SK-N-SH (cell line): ENCODE measurements around the gene GFPT2. TPM values are rescaled to one million over a fixed set of nuclear protein-coding genes. Genes with fewer than 3 reads are reported as not detected.

ENCODE experiments used
- CTCF ChIA-PET: fragments of 300-600, 350-600 bp; formaldehyde crosslinking; extraction: SDS; loops from one replicate; lab custom pipeline; 2021; lab: Yijun Ruan, JAX
- POLR2A ChIA-PET: fragments of 350-600 bp; sonication (Branson Sonifier 250); formaldehyde crosslinking; extraction: SDS; loops from one replicate; lab custom pipeline; 2020; ENCODE audit warnings: antibody characterized with exemption, inconsistent platforms; lab: Yijun Ruan, JAX
- DNase-seq: peaks from one replicate; pipeline ENCODE4 v3.0.0; 2012
- H2AFZ ChIP-seq: fragments of 200-600 bp; sonication (generic); 2 replicates; pipeline ENCODE4 v1.8.1; 2016; ENCODE audit warnings: antibody characterized with exemption, mild to moderate bottlenecking, low read depth
- H3F3A ChIP-seq: fragments of 200-600 bp; sonication (generic); replicated peaks from 2 replicates; pipeline ENCODE3; 2016; ENCODE audit warnings: antibody characterized with exemption, mild to moderate bottlenecking; ENCODE audit not compliant: insufficient read depth
- H3K27ac ChIP-seq, 2 experiments: fragments of 200-500 bp in 1 of 2; fragments of 200-600 bp in 1 of 2; sonication (Bioruptor generic) in 1 of 2; sonication (generic), shearing (Covaris generic) in 1 of 2; 2 replicates each; pipeline versions ENCODE4 v1.5.1 to v1.6.1; 2014 to 2016; ENCODE audit warnings: low read depth in 2 of 2, inconsistent platforms in 1 of 2, low read length in 1 of 2, mild to moderate bottlenecking in 1 of 2, mixed read lengths in 1 of 2
- H3K27me3 ChIP-seq: fragments of 200-600 bp; sonication (generic), shearing (Covaris generic); 2 replicates; pipeline ENCODE4 v1.6.1; 2016; ENCODE audit warnings: mixed run types; ENCODE audit not compliant: insufficient read depth
- H3K36me3 ChIP-seq, 2 experiments: fragments of 200-500 bp in 1 of 2; fragments of 200-600 bp in 1 of 2; sonication (Bioruptor generic) in 1 of 2; sonication (generic) in 1 of 2; replicated peaks in 1 of 2; 2 replicates each; pipeline versions ENCODE3 to v1.5.1; 2014 to 2016; ENCODE audit warnings: low read length in 1 of 2, mild to moderate bottlenecking in 1 of 2; ENCODE audit not compliant: insufficient read depth in 2 of 2, control insufficient read depth in 1 of 2
- H3K4me1 ChIP-seq, 2 experiments: fragments of 200-500 bp in 1 of 2; fragments of 200-600 bp in 1 of 2; sonication (Bioruptor generic) in 1 of 2; sonication (generic), shearing (Covaris generic) in 1 of 2; 2 replicates each; pipeline versions ENCODE4 v1.5.1 to v1.6.1; 2014 to 2016; ENCODE audit warnings: low read depth in 1 of 2, low read length in 1 of 2, mixed run types in 1 of 2; ENCODE audit not compliant: insufficient read depth in 2 of 2, control insufficient read depth in 1 of 2
- H3K4me2 ChIP-seq: fragments of 200-600 bp; sonication (generic), shearing (Covaris generic); 2 replicates; pipeline ENCODE4 v1.6.1; 2017; ENCODE audit warnings: mixed run types
- H3K4me3 ChIP-seq, 2 experiments: fragments of 200-500 bp in 1 of 2; fragments of 200-600 bp in 1 of 2; sonication (Bioruptor generic) in 1 of 2; sonication (generic), shearing (Covaris generic) in 1 of 2; 2 replicates each; pipeline versions ENCODE4 v1.5.1 to v1.8.1; 2014 to 2016; ENCODE audit warnings: low read depth in 2 of 2, inconsistent platforms in 1 of 2, low read length in 1 of 2, mild to moderate bottlenecking in 1 of 2, mixed read lengths in 1 of 2, moderate library complexity in 1 of 2
- H3K79me2 ChIP-seq: fragments of 200-600 bp; sonication (generic); 2 replicates; pipeline ENCODE4 v1.8.1; 2017; ENCODE audit warnings: mild to moderate bottlenecking; ENCODE audit not compliant: insufficient read depth
- H3K9ac ChIP-seq: fragments of 200-600 bp; sonication (generic); 2 replicates; pipeline ENCODE4 v1.6.1; 2017; ENCODE audit warnings: mixed run types
- H3K9me2 ChIP-seq: fragments of 200-600 bp; sonication (generic); 2 replicates; pipeline ENCODE4 v1.6.1; 2017; ENCODE audit warnings: mixed run types
- H3K9me3 ChIP-seq: fragments of 200-600 bp; sonication (generic); 2 replicates; pipeline ENCODE4 v1.6.1; 2017; ENCODE audit warnings: mixed run types, mild to moderate bottlenecking, moderate library complexity
- H4K20me1 ChIP-seq: fragments of 200-600 bp; sonication (generic); 2 replicates; pipeline ENCODE4 v1.6.1; 2017; ENCODE audit warnings: mild to moderate bottlenecking, mixed run types; ENCODE audit not compliant: insufficient read depth
- CHD2 ChIP-seq: fragments of 150-350 bp; IDR thresholded peaks from 2 replicates; pipeline ENCODE4 v1.6.1; 2018; ENCODE audit warnings: low read length; ENCODE audit not compliant: partially characterized antibody
- ELF1 ChIP-seq: IDR thresholded peaks from 2 replicates; pipeline ENCODE4 v1.4.0; 2012
- FOXJ3 ChIP-seq: sonication (generic); formaldehyde crosslinking; IDR thresholded peaks from 2 replicates; pipeline ENCODE4 v1.5.1; 2020; ENCODE audit warnings: mild to moderate bottlenecking, missing genetic modification reagents
- GATA2 ChIP-seq: sonication (generic); formaldehyde crosslinking; IDR thresholded peaks from 2 replicates; pipeline ENCODE4 v1.5.0; 2020; ENCODE audit warnings: mild to moderate bottlenecking, missing genetic modification reagents
- MEF2A ChIP-seq: IDR thresholded peaks from 2 replicates; pipeline ENCODE4 v1.4.0; 2012; ENCODE audit warnings: low read depth, borderline replicate concordance
- NRF1 ChIP-seq: IDR thresholded peaks from 2 replicates; pipeline ENCODE4 v1.6.1; 2012; ENCODE audit warnings: low read depth, mild to moderate bottlenecking, low read length
- POLR2AphosphoS5 ChIP-seq: IDR thresholded peaks from 2 replicates; pipeline ENCODE4 v1.6.1; 2012; ENCODE audit warnings: low read depth, low read length
- RCOR1 ChIP-seq: fragments of 150-350 bp; IDR thresholded peaks from 2 replicates; pipeline ENCODE4 v1.6.1; 2017; ENCODE audit warnings: antibody characterized with exemption, low read length
- REST ChIP-seq: IDR thresholded peaks from 2 replicates; pipeline ENCODE4 v1.6.1; 2012; ENCODE audit warnings: mild to moderate bottlenecking, low read depth, low read length, moderate library complexity
- TAF1 ChIP-seq: IDR thresholded peaks from 2 replicates; pipeline ENCODE4 v1.6.1; 2012; ENCODE audit warnings: low read depth, mild to moderate bottlenecking, low read length, moderate library complexity, borderline replicate concordance
- YY1 ChIP-seq: IDR thresholded peaks from 2 replicates; pipeline ENCODE4 v1.4.0; 2012; ENCODE audit warnings: low read depth, mild to moderate bottlenecking
- WGBS: methylation state at CpG from one replicate; pipeline ENCODE4 v1.1.6; 2017; ENCODE audit warnings: low lambda C conversion rate; 5-methylcytosine and 5-hydroxymethylcytosine counted together
- polyA plus RNA-seq, 3 experiments: library from polyadenylated mRNA; depleted of rRNA; stranded (reverse); fragments of >200 nt; gene quantifications; 2 replicates each; pipeline ENCODE4 v1.2.3, GENCODE V29; 2012
- TF ChIP-seq, protein P1 (sequence below): fragments of 150-350 bp; IDR thresholded peaks from 2 replicates; pipeline ENCODE4 v1.6.1; 2016; ENCODE audit warnings: mild to moderate bottlenecking, low read depth, low read length
- TF ChIP-seq, protein P2 (sequence below): IDR thresholded peaks from 2 replicates; pipeline ENCODE4 v1.4.0; 2012; ENCODE audit warnings: low read depth
- TF ChIP-seq, protein P3 (sequence below): IDR thresholded peaks from 2 replicates; pipeline ENCODE4 v1.4.0; 2012; ENCODE audit warnings: low read depth, borderline replicate concordance
- TF ChIP-seq, protein P4 (sequence below): fragments of 150-350 bp; IDR thresholded peaks from 2 replicates; pipeline ENCODE4 v1.6.1; 2017; ENCODE audit warnings: antibody characterized with exemption, low read length, low read depth, borderline replicate concordance
- TF ChIP-seq, protein P5 (sequence below): fragments of 200-600 bp; sonication (generic); IDR thresholded peaks from 2 replicates; pipeline ENCODE4 v1.6.1; 2017; ENCODE audit warnings: antibody characterized with exemption, mild to moderate bottlenecking, moderate library complexity

GFPT2 gene
- polyA plus RNA-seq, 1 of the 3 experiments (the other 2 are of a cell fraction), result 8.1 TPM

- POLR2A ChIA-PET, result no interaction called here
- H3F3A ChIP-seq, result no peaks in the 10 kb centered on the region
- TF ChIP-seq REST (no peak), YY1 (no peak), GATA2 (CRISPR knock-in tag) (no peak), POLR2AphosphoS5 (no peak), CHD2 (no peak), RCOR1 (no peak), TAF1 (no peak), FOXJ3 (CRISPR knock-in tag) (no peak), MEF2A (no peak), ELF1 (no peak), NRF1 (no peak)
- TF ChIP-seq, protein P1, sequence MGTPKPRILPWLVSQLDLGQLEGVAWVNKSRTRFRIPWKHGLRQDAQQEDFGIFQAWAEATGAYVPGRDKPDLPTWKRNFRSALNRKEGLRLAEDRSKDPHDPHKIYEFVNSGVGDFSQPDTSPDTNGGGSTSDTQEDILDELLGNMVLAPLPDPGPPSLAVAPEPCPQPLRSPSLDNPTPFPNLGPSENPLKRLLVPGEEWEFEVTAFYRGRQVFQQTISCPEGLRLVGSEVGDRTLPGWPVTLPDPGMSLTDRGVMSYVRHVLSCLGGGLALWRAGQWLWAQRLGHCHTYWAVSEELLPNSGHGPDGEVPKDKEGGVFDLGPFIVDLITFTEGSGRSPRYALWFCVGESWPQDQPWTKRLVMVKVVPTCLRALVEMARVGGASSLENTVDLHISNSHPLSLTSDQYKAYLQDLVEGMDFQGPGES, result no peak
- TF ChIP-seq, protein P2, sequence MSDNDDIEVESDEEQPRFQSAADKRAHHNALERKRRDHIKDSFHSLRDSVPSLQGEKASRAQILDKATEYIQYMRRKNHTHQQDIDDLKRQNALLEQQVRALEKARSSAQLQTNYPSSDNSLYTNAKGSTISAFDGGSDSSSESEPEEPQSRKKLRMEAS, result no peak
- TF ChIP-seq, protein P3, sequence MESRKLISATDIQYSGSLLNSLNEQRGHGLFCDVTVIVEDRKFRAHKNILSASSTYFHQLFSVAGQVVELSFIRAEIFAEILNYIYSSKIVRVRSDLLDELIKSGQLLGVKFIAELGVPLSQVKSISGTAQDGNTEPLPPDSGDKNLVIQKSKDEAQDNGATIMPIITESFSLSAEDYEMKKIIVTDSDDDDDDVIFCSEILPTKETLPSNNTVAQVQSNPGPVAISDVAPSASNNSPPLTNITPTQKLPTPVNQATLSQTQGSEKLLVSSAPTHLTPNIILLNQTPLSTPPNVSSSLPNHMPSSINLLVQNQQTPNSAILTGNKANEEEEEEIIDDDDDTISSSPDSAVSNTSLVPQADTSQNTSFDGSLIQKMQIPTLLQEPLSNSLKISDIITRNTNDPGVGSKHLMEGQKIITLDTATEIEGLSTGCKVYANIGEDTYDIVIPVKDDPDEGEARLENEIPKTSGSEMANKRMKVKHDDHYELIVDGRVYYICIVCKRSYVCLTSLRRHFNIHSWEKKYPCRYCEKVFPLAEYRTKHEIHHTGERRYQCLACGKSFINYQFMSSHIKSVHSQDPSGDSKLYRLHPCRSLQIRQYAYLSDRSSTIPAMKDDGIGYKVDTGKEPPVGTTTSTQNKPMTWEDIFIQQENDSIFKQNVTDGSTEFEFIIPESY, result no peak
- TF ChIP-seq, protein P4, sequence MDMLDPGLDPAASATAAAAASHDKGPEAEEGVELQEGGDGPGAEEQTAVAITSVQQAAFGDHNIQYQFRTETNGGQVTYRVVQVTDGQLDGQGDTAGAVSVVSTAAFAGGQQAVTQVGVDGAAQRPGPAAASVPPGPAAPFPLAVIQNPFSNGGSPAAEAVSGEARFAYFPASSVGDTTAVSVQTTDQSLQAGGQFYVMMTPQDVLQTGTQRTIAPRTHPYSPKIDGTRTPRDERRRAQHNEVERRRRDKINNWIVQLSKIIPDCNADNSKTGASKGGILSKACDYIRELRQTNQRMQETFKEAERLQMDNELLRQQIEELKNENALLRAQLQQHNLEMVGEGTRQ, result no peak
- TF ChIP-seq, protein P5, sequence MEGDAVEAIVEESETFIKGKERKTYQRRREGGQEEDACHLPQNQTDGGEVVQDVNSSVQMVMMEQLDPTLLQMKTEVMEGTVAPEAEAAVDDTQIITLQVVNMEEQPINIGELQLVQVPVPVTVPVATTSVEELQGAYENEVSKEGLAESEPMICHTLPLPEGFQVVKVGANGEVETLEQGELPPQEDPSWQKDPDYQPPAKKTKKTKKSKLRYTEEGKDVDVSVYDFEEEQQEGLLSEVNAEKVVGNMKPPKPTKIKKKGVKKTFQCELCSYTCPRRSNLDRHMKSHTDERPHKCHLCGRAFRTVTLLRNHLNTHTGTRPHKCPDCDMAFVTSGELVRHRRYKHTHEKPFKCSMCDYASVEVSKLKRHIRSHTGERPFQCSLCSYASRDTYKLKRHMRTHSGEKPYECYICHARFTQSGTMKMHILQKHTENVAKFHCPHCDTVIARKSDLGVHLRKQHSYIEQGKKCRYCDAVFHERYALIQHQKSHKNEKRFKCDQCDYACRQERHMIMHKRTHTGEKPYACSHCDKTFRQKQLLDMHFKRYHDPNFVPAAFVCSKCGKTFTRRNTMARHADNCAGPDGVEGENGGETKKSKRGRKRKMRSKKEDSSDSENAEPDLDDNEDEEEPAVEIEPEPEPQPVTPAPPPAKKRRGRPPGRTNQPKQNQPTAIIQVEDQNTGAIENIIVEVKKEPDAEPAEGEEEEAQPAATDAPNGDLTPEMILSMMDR, result no peak
- TF ChIP-seq, all 33 proteins: peak for 0
- Histone ChIP-seq H3K27ac (no peak overlapping the region), H3K79me2 (no peaks in the 10 kb centered on the region), H3K9me3 (no peaks in the 10 kb centered on the region), H3K4me2 (no peak overlapping the region), H3K9me2 (no peaks in the 10 kb centered on the region), H3K4me3 (no peak overlapping the region), H2AFZ (no peak overlapping the region), H4K20me1 (no peaks in the 10 kb centered on the region), H3K27me3 (peaks cover 12% of the 10 kb centered on the region; the same call in 1 of the 2 replicates), H3K36me3 (no peaks in the 10 kb centered on the region), H3K4me1 (peaks cover 0 to 10% of the 10 kb centered on the region in 2 experiments; a peak in 1 of 4 replicates), H3K9ac (no peak overlapping the region)
- DNase-seq, result no peak
- WGBS, result 79% methylated on average over 5 of the region's 5 CpGs
- CTCF ChIA-PET, result interaction anchor here (2.4 kb wide), 1 partner anchor 27 kb away, joined by 13 read pairs; no protein-coding TSS in a partner anchor
These were observed 1.8 kb upstream of the GFPT2 start for GRCh38 chr5:180354966-180355365.
